ENCODE data around the gene MEI1.
"Not testable (repeated sequence)": the region's sequence is repeated elsewhere in the genome, so short reads cannot be mapped to it uniquely, and the experiment has no call there.

Gene MEI1

DNA sequence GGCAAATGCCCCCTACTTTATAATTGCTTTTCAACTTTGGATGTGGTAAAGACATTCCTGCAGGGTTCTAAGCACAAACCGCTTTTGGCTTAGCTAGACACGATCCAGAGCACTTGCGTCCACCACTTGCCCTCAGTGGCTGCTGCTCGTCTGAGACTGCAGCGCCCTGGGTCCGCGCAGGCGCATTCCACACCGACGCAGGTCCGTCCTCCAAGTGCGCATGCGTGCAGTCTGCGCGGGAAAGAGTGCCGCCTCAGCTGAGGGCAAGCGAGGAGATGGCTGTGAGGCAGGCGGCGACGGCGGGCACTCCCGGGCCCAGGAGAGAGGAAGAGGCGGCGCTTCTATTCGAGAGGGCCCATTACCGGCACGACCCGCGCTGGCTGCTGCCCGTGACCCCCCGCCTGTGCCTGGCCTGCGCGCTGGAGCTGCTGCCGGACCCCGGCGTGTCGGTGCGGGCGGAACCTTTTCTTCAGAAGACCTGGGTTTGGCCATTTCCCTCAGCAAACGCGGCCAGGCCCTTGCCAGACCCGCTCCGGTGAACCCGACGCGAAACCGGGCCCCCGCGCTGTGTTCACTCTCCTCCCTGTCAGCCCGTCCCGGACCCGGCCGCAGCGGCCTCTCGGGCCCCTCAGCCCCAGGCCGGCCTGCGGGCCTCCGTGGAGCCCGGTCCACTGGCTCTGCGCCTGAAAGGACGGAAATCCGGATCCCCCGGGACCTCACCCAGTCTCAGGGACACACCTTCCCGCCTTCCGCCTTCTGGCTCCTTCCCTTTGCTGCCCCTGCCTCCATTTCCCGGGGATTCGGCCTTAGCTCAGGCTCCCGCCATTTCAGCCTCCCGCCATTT lies at the start of gene MEI1:
Gene MEI1, plus strand, starts transcription at position 240 of the 844 bp plus-strand sequence. Its CDS starts 36 bp downstream, at position 276.
- peak; percentile 57 to 82 for DNase-seq

- DNase-seq: no peak
Measured at GRCh38 chr22:41650229-41650628, 49.1 kb upstream of the MEI1 start.

GRCh38 chr22:41650821-41651220 lies 48.5 kb upstream of the MEI1 start:
- no peak for DNase-seq

GRCh38 chr22:41654322-41654721 lies 45.0 kb upstream of the MEI1 start:
- DNase-seq: no peak

DNA sequence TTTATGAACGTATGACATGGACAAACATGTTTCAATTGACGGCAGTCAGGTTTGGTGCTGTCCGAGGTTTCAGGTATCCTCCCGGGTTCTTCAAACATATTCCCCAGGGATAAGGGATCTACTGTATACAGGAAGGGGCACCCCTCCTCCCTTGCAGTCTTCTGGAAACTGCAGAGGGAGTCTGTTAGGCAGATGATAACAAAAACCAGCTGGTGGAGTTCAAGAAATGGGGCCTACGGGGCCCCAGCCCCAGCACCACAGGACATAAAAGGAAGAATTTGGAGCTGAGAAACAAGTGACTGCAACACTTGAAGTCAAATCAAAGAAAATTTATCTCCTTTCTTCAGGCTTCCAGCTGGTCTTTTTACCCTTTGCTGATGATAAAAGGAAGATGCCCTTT lies 42.7 kb upstream of the MEI1 start:
- DNase-seq: no peak

DNA sequence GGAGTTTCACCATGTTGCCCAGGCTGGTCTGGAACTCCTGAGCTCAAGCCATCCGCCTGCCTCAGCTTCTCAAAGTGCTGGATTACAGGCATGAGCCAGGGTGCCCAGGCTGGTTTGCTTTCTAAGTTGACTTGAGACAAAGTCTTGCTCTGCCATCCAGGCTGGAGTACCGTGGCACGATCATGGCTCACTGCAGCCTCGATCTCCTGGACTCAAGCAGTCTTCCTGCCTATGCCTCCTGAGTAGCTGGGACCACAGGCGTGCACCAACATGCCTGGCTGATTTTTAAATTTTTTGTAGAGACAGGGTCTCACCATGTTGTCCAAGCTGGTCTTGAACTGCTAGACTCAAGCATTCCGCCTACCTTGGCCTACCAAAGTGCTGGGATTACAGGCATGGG lies 41.6 kb upstream of the MEI1 start:
- no peak for DNase-seq

GRCh38 chr22:41658869-41659268 lies 40.4 kb upstream of the MEI1 start:
- DNase-seq: no peak

GRCh38 chr22:41659941-41660340 lies 39.4 kb upstream of the MEI1 start:
- no peak for DNase-seq

GRCh38 chr22:41660416-41660815 lies 38.9 kb upstream of the MEI1 start:
- no peak for DNase-seq

GRCh38 chr22:41661088-41661487 lies 38.2 kb upstream of the MEI1 start:
- DNase-seq: no peak

- DNase-seq: no peak
Measured at GRCh38 chr22:41661713-41662112, 37.6 kb upstream of the MEI1 start.

- DNase-seq: not testable (repeated sequence)
Measured at GRCh38 chr22:41663594-41663993, 35.7 kb upstream of the MEI1 start.

- DNase-seq: peak in 1 of 2 experiments; percentile 31
Measured at GRCh38 chr22:41664490-41664889, 34.8 kb upstream of the MEI1 start.

- no peak for DNase-seq
Measured at GRCh38 chr22:41664951-41665350, 34.4 kb upstream of the MEI1 start.

DNA sequence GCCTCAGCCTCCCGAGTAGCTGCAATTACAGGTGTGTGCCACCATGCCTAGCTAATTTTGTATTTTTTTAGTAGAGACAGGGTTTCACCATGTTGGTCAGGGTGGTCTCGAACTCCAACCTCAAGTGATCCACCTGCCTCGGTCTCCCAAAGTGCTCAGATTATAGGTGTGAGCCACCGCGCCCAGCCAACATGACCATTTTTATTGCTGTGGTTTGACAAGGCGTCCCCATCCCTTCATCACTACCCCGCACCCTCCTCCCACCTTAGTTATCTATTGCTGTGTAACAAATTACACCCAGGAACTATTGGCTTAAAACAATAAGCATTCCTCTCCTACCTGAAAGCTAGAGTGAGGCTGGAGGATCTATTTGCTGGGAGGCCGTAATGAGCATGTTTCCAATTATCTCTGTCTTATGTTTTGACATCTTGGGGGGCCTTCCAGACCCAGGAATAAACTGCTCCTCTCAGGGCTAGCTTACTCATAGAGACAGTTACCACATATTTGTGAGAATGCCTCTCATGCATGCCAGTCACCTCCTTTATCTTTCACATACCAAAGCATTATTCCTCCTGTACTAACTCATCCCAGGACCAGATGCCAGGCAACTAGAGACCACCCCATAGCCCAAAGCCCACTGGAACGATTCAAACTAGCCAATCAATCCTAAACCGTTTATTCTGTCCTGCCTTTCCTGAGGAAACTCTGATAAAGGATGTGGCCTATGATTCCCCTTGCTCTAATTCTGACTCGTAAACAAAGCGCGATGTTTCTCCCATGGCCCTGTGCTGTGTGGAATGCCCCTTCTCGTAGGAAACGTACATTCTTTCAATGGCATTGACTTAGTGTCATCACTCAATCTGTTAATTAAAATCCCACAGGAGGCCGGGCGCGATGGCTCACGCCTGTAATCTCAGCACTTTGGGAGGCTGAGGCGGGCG lies 30.1 kb upstream of the MEI1 start:
- peak; percentile 51 to 82 for DNase-seq

- peak in 1 of 2 experiments; percentile 25 for DNase-seq
Measured at GRCh38 chr22:41672096-41672495, 27.2 kb upstream of the MEI1 start.

DNA sequence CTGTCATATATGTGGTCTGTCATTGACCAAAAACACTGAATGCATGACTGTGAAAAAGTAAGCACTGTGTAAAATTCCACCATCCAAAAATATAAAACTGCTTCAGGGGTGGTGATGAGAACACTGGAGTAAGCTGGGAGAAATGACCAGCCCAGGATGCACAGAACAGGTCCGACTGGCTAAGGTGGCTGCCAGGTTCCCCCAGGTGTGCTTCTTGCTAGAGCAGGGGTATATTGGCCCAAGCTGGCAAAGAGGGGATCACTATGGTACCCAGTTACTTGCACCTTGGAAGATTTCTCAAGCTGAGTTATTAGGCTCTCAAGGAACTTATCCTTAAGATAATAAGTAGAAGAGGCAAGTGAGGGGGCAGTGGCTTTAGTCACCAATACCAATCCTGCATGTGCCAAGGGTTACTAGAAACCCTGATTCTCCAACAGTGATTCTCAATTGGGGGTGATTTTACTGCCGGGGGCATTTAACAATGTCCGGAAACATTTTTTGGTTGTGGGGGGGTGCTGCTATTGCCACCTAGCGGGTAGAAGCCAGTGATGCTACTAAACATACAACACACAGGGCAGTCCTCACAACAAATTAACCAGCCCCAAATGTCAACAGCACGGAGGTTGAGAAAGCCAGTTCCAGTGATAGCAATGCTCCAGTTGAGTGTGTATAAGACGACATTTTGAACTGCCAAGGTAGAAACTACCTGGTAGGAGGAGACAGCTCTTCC lies 26.4 kb upstream of the MEI1 start:
- DNase-seq: peak in 1 of 2 experiments; percentile 50

- DNase-seq: no peak
Measured at GRCh38 chr22:41674846-41675340, 24.4 kb upstream of the MEI1 start.

DNA sequence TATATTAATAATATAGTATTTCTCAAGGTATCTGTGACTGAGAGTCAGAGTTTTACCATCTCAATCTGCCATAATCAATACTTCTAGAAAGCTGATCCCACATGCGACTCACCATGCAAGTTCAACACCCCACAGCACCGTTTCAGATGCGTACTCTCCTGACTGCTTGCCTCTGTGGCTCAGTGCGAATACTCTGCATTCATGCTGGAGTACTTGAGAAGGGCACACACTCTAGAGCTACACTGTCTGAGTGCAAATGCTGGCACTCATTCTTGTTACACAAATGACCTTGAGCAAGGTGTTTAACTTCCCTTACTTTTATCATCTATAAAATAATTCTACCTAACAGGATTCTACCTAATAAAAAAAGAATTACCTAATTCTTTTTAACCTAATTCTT lies 23.2 kb upstream of the MEI1 start:
- no peak for DNase-seq

DNA sequence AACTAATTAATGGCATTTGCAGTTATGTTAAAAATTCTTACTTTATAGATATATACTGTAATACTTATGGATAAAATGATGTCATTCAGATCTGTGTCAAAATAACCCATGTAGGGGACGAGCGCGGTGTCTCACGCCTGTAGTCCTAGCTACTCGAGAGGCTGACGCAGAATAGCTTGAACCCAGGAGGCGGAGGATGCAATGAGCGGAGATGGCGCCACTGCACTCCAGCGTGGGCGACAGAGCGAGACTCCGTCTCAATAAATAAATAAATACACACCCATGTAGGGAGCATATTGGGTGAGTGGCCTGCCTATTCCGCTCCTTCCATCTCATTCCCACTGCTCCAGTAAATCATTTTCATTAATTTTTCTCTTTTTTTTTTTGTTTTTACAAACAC lies 17.7 kb upstream of the MEI1 start:
- no peak for DNase-seq

DNA sequence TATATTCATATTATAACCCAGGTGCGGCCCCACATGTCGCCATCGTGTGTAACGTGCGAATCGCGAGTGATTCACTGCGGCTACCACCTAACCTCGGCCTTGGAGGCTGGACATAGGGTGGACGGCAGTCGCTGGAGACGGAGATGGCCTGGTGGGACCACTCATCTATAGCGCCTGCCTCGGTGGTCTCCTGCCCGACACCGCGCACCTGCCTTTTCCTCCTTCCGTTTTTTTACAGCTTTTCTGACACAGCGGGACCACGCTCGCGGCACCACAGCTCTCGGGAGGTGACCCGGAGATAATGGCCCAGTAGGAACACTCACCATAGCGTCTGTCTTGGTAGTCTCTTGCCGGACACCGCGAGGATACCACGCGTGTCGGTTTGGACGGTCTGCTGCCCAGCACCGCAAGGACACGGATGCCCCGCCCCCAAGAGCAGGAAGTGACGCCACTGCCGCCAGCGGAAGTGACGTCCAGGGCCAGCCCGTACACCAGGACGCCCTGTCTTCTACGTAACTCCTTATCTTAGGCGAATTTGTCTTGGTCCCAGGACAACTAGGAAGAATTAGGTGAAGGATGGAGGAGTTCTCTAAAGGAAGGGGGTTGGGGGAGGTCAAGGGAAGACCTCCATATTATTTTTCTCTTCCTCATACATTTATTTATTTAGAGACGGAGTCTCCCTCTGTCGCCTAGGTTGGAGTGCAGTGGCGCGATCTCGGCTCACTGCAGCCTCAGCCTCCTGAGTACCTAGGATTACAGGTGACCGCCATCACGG lies 17.1 kb upstream of the MEI1 start:
- DNase-seq: no peak

DNA sequence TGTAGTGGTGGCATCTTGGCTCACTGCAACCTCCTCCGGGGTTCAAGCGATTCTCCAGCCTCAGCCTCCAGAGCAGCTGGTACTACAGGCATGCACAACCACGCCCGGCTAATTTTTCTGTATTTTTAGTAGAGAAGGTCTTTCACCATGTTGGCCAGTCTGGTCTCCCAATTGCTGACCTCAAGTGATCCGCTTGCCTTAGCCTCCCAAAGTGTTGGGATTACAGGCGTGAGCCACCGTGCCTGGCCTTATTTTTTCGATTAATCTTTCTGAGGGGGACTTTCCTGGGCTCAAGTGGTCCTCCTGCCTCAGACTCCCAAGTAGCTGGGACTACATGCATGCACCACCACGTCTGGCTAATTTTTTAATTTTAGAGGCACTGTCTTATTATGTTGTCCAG lies 16.3 kb upstream of the MEI1 start:
- no peak for DNase-seq
